ENCODE data around the gene MTMR10.

MTMR10 gene

GRCh38 chr15:31013863-31014607 is 22.6 kb upstream of the MTMR10 start:
- no peak for DNase-seq (ENCODE audit: low read depth)

DNA sequence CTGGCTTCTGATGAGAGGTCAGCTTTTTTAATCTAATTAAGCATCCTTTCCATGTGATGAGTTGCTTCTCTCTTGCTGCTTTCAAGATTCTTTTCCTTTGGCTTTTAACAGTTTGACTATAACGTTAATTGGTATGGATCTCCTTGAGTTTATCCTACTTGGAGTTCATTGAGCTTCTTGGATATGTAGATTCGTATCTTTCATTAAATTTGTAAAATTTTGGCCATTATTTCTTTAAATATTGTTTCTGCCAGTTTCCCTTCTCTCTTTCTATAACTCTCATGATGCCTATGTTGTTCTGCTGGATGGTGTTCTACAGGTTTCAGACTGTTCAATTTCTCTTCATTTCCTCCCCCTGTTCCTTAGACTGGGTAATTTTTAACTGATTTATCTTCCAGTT is 21.0 kb upstream of the MTMR10 start:
- DNase-seq (ENCODE audit: low read depth) = no peak

DNA sequence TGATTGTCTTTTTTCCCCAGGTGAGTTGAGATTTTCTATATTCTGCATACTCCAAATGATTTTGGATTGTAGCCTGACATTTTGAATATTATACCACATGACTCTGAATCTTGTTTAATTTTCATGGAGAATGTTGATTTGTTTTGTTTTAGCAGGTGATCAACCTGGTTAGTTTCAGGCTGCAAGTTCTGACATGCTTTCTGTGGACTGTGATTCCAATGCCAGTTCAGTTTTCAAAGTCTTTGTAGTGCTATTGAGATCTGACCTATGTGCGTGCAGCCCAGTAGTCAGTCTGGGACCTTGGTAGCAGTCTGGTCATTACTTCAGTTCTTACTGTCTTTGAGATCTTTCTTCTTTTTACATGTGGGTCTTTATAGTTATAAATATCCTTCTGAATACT is 18.6 kb upstream of the MTMR10 start:
- no peak for DNase-seq (ENCODE audit: low read depth)

- DNase-seq (ENCODE audit: low read depth) = no peak
These were observed 14.2 kb upstream of the MTMR10 start for GRCh38 chr15:31005660-31006059.

GRCh38 chr15:31004220-31004733 is 12.8 kb upstream of the MTMR10 start:
- no peak for DNase-seq (ENCODE audit: low read depth)

GRCh38 chr15:31001702-31002101 is 10.3 kb upstream of the MTMR10 start:
- DNase-seq (ENCODE audit: low read depth) = no peak

DNA sequence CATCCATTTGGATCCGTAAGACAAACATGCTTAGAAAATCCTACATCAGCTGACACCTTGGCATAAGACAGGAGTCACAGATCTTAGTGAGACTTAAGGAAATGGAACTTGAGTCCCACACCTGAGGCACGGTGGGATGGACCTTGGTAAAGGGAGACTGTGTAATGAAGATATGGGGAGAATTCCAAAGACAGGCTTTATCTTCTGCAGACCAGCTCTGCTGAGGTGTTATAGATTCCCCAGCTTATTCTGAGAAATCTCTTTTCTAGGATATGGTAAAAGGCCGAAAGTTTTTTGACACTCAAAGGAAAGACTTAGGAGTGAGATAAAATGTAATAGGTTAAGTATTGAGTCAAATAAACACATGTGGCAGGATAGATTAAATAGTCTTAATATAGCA is 8.3 kb upstream of the MTMR10 start:
- DNase-seq (ENCODE audit: low read depth) = no peak

GRCh38 chr15:30997270-30997669 is 5.8 kb upstream of the MTMR10 start:
- no peak for DNase-seq (ENCODE audit: low read depth)

- no peak for DNase-seq (ENCODE audit: low read depth)
These were observed 929 bp upstream of the MTMR10 start for GRCh38 chr15:30992249-30992864.

GRCh38 chr15:30990446-30991254 is 778 bp downstream of the MTMR10 start:
- no peak for DNase-seq (ENCODE audit: low read depth)

DNA sequence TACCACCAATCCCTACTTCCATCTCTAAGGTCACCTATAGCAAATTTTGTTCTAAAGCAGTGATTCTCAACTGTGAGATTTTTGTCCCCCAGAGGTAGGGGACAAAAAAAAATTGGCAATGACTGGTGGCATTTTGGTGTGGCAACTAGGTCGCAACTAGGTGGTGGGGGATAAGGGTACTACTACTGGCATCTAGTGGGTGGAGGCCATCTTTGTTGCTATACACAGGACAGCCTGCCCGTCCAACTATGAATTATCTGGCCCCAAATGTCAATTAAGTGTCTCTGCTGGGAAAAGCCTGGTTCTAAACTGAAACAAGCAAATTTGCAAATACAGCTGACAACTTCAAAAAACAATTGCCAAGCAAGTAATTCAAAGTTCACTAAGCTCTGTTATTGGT is 1.4 kb downstream of the MTMR10 start:
- DNase-seq (ENCODE audit: low read depth) = no peak

- no peak for DNase-seq (ENCODE audit: low read depth)
These were observed 6.3 kb downstream of the MTMR10 start for GRCh38 chr15:30985081-30985531.

DNA sequence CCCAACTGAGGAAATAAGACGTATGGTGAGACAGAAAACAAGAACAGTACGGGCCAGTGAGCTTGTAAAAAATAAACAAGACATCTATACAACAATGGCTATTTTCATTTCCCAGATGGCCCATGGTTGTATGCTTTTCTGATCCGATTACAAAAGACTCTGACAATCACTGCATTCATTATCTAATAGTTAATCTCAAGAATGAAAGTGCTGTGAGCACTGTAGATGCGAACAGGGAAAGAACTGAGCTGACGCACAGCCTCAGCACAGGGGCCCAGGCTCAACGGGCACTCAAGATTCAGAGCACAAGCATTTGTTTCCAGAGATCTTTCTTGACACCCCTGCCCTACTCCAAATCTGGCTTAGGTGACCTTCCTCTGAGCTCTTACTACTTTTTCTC is 6.9 kb downstream of the MTMR10 start:
- no peak for DNase-seq (ENCODE audit: low read depth)

- no peak for DNase-seq (ENCODE audit: low read depth)
These were observed 7.3 kb downstream of the MTMR10 start for GRCh38 chr15:30984118-30984517.

GRCh38 chr15:30979457-30979856 is 12.0 kb downstream of the MTMR10 start:
- DNase-seq (ENCODE audit: low read depth) = no peak

- no peak for DNase-seq (ENCODE audit: low read depth)
These were observed 13.1 kb downstream of the MTMR10 start for GRCh38 chr15:30978328-30978727.

DNA sequence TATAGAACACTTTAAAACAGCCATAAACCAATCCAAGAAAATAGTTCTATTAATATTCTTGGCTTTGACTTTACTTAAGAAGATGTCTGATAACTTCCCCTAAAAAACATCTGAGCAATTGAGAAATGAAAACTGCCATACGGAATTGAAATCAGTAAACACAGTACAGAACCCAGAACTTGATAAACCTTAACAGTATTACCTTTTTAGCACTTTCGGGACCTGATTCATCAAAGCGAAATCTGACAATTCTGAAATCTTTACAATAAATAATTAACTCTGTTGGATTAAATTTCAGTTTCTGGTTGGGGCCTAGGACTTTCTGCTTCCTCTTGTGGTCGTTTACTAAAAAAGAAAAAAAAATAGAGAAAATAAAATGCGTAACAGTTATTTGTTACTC is 17.3 kb downstream of the MTMR10 start:
- DNase-seq (ENCODE audit: low read depth) = no peak

- DNase-seq (ENCODE audit: low read depth) = no peak
These were observed 18.0 kb downstream of the MTMR10 start for GRCh38 chr15:30973379-30973778.

GRCh38 chr15:30969724-30970123 is 21.7 kb downstream of the MTMR10 start:
- DNase-seq (ENCODE audit: low read depth) = no peak

GRCh38 chr15:30963681-30964080 is 27.7 kb downstream of the MTMR10 start:
- DNase-seq (ENCODE audit: low read depth) = no peak

DNA sequence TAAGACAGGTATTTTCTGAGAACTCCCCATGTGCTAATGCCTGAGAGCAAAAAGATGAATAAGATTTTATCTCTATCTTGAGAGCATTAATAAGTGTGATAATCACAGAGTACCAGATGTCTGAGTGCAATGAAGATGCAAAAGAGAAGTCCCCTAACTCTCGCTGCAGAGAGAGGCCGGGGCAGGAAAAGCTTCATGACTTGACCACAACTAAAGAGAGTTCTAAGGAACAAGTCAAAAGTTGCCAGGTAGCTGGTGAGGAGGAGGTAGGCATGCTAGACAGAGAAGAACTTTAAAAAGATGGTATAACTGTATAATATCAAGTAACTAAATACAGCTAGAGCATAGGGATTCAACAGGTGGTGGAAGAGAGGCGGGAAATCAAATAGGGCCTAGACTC is 28.8 kb downstream of the MTMR10 start:
- no peak for DNase-seq (ENCODE audit: low read depth)

GRCh38 chr15:30962079-30962478 is 29.3 kb downstream of the MTMR10 start:
- no peak for DNase-seq (ENCODE audit: low read depth)

GRCh38 chr15:30958219-30958618 is 33.2 kb downstream of the MTMR10 start:
- no peak for DNase-seq (ENCODE audit: low read depth)

Measured in T follicular helper cell (primary cell).